ENCODE data around the gene SCT. TPM values are rescaled to one million over a fixed set of nuclear protein-coding genes. Genes with fewer than 3 reads are reported as not detected.

Gene SCT
- total and polyA plus RNA-seq, 4 donors: 0.88 to 1.4 TPM; not detected in 2

- Histone ChIP-seq H3K36me3 (ENCODE audit: control insufficient read depth, insufficient read depth, low read length) (peaks cover 56% of the 10 kb centered on the region), H3K9me3 (ENCODE audit: control insufficient read depth, insufficient read depth, low read length) (no peaks in the 10 kb centered on the region), H3K27me3 (ENCODE audit: control insufficient read depth, insufficient read depth, low read length) (peaks cover 43% of the 10 kb centered on the region), H3K4me1 (ENCODE audit: control insufficient read depth, insufficient read depth, low read length) (peaks cover 3% of the 10 kb centered on the region), H3K27ac (ENCODE audit: low read depth, low read length) (no peak within 1 kb of the TSS), H3K4me3 (ENCODE audit: low read depth, low read length) (no peak within 1 kb of the TSS)
- WGBS (ENCODE audit: insufficient coverage): 52% methylated on average over 33 of the region's 33 CpGs
- no peak for DNase-seq (ENCODE audit: low read depth in 4 of 6, low spot score in 6 of 6)
Measured at GRCh38 chr11:624705-625635, 2.0 kb downstream of the SCT start, which contains the start of gene CDHR5. CDHR5 (minus strand) TSS chr11:624955; CDS start chr11:624902, 53 bp downstream.

- 84% methylated on average over 22 of the region's 25 CpGs for WGBS (ENCODE audit: insufficient coverage)
- H3K27me3 ChIP-seq (ENCODE audit: control insufficient read depth, insufficient read depth, low read length): peaks cover 43% of the 10 kb centered on the region
Measured at GRCh38 chr11:623999-624704, 2.8 kb downstream of the SCT start.

DNA sequence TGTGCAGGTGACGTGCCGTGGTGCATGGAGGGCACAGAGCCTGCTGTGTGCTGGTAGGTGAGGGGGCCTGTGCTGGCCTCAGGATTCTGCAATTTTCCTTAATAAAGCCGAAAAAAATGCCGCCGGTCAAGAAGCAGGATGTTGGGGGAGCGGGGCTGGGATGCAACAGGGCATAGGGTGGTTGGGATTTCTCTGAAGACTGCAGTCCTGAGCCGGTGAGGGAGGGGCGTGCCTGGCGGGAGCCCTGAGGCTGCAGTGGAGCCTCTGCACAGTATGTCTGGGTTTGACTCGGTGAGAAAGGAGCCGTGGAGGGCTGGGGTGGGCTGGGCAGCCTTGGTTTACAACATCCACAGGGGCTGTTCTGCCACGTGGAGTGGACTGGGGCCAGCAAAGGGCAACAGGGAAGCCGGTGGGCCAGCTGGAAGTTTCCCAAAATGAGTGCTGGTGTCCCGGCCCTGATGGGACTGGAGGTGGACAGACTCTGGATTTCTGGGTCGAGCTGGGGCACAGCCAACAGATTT, 3.6 kb downstream of the SCT start:
- no peak for DNase-seq (ENCODE audit: low read depth in 4 of 6, low spot score in 6 of 6)
- no peak overlapping the region for H3K27ac ChIP-seq (ENCODE audit: low read depth, low read length)
- H3K36me3 ChIP-seq (ENCODE audit: control insufficient read depth, insufficient read depth, low read length): peaks cover 72% of the 10 kb centered on the region
- no peak overlapping the region for H3K4me3 ChIP-seq (ENCODE audit: low read depth, low read length)
- peaks cover 41% of the 10 kb centered on the region for H3K27me3 ChIP-seq (ENCODE audit: control insufficient read depth, insufficient read depth, low read length)
- no peaks in the 10 kb centered on the region for H3K9me3 ChIP-seq (ENCODE audit: control insufficient read depth, insufficient read depth, low read length)
- peaks cover 3% of the 10 kb centered on the region for H3K4me1 ChIP-seq (ENCODE audit: control insufficient read depth, insufficient read depth, low read length)
- 75% methylated on average over 15 of the region's 15 CpGs for WGBS (ENCODE audit: insufficient coverage)

More at GRCh38 chr11:623999-624704, 2.8 kb downstream of the SCT start:
- Histone ChIP-seq H3K4me3 (ENCODE audit: low read depth, low read length) (no peak overlapping the region), H3K27ac (ENCODE audit: low read depth, low read length) (no peak overlapping the region), H3K4me1 (ENCODE audit: control insufficient read depth, insufficient read depth, low read length) (peaks cover 3% of the 10 kb centered on the region), H3K36me3 (ENCODE audit: control insufficient read depth, insufficient read depth, low read length) (peaks cover 65% of the 10 kb centered on the region), H3K9me3 (ENCODE audit: control insufficient read depth, insufficient read depth, low read length) (no peaks in the 10 kb centered on the region)
- DNase-seq (ENCODE audit: low read depth in 4 of 6, low spot score in 6 of 6): no peak

- Histone ChIP-seq H3K36me3 (ENCODE audit: control insufficient read depth, insufficient read depth, low read length) (peaks cover 82% of the 10 kb centered on the region), H3K9me3 (ENCODE audit: control insufficient read depth, insufficient read depth, low read length) (no peaks in the 10 kb centered on the region), H3K27ac (ENCODE audit: low read depth, low read length) (no peak overlapping the region), H3K4me1 (ENCODE audit: control insufficient read depth, insufficient read depth, low read length) (peaks cover 4% of the 10 kb centered on the region), H3K4me3 (ENCODE audit: low read depth, low read length) (no peak overlapping the region), H3K27me3 (ENCODE audit: control insufficient read depth, insufficient read depth, low read length) (peaks cover 30% of the 10 kb centered on the region)
- 86% methylated on average over 20 of the region's 27 CpGs for WGBS (ENCODE audit: insufficient coverage)
- no peak for DNase-seq (ENCODE audit: low read depth in 4 of 6, low spot score in 6 of 6)
Measured at GRCh38 chr11:621838-622237, 5.1 kb downstream of the SCT start.

GRCh38 chr11:620935-621814, 5.8 kb downstream of the SCT start:
- H3K9me3 ChIP-seq (ENCODE audit: control insufficient read depth, insufficient read depth, low read length): no peaks in the 10 kb centered on the region
- WGBS (ENCODE audit: insufficient coverage): 78% methylated on average over 42 of the region's 45 CpGs
- no peak for DNase-seq (ENCODE audit: low read depth in 4 of 6, low spot score in 6 of 6)

DNA sequence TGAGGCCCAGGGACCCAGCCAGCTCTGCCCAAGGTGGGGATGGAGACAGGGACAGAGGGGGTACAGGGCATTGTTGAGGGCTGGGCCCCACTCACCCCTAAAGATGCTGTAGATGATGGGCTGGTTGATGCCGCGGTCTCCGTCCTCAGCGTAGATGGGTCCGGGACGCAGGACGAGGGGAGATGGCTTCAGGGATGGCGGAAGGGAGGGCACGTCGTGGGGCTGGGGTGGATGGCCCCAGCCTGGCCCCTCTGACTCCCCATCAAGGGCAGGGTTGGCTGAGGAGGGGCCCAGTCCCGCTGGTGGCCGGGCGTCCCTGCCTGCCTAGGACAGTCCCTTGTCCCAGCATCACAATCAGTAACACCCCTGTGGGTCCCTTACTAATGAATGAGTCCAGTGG, 6.8 kb downstream of the SCT start:
- Histone ChIP-seq H3K36me3 (ENCODE audit: control insufficient read depth, insufficient read depth, low read length) (peaks cover 87% of the 10 kb centered on the region), H3K27me3 (ENCODE audit: control insufficient read depth, insufficient read depth, low read length) (peaks cover 14% of the 10 kb centered on the region), H3K4me1 (ENCODE audit: control insufficient read depth, insufficient read depth, low read length) (peaks cover 20% of the 10 kb centered on the region), H3K9me3 (ENCODE audit: control insufficient read depth, insufficient read depth, low read length) (no peaks in the 10 kb centered on the region), H3K4me3 (ENCODE audit: low read depth, low read length) (no peak overlapping the region), H3K27ac (ENCODE audit: low read depth, low read length) (no peak overlapping the region)
- WGBS (ENCODE audit: insufficient coverage): 96% methylated on average over 10 of the region's 13 CpGs
- no peak for DNase-seq (ENCODE audit: low read depth in 4 of 6, low spot score in 6 of 6)

More at GRCh38 chr11:620935-621814, 5.8 kb downstream of the SCT start:
- H3K4me3 ChIP-seq (ENCODE audit: low read depth, low read length): no peak overlapping the region
- no peak overlapping the region for H3K27ac ChIP-seq (ENCODE audit: low read depth, low read length)
- H3K36me3 ChIP-seq (ENCODE audit: control insufficient read depth, insufficient read depth, low read length): peaks cover 88% of the 10 kb centered on the region
- peaks cover 11% of the 10 kb centered on the region for H3K4me1 ChIP-seq (ENCODE audit: control insufficient read depth, insufficient read depth, low read length)
- peaks cover 24% of the 10 kb centered on the region for H3K27me3 ChIP-seq (ENCODE audit: control insufficient read depth, insufficient read depth, low read length)

DNA sequence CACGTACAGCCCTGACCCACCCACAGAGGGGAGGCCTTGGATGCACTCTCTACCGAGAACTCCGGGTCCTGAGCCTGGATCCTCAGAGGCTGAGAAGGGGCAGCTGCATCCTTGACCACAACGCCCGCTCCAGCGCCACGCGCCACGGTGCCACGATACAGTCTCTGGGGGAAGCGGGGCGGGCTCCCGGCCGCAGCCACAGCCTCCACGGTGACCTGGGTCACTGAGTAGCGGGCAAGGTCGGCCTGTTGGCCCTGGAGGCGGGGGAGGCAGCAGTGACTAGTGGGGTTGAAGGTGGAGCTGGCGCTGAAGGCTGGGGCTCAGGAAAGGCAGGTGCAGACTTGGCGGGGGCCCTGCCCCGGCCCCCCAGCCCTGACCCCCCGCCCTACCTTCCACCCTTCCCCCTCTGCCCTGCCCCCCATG, 7.3 kb downstream of the SCT start:
- Histone ChIP-seq H3K36me3 (ENCODE audit: control insufficient read depth, insufficient read depth, low read length) (peaks cover 87% of the 10 kb centered on the region), H3K4me1 (ENCODE audit: control insufficient read depth, insufficient read depth, low read length) (peaks cover 25% of the 10 kb centered on the region), H3K4me3 (ENCODE audit: low read depth, low read length) (no peak overlapping the region), H3K9me3 (ENCODE audit: control insufficient read depth, insufficient read depth, low read length) (no peaks in the 10 kb centered on the region), H3K27ac (ENCODE audit: low read depth, low read length) (no peak overlapping the region), H3K27me3 (ENCODE audit: control insufficient read depth, insufficient read depth, low read length) (peaks cover 9% of the 10 kb centered on the region)
- DNase-seq (ENCODE audit: low read depth in 4 of 6, low spot score in 6 of 6): no peak
- WGBS (ENCODE audit: insufficient coverage): 93% methylated on average over 18 of the region's 22 CpGs

DNA sequence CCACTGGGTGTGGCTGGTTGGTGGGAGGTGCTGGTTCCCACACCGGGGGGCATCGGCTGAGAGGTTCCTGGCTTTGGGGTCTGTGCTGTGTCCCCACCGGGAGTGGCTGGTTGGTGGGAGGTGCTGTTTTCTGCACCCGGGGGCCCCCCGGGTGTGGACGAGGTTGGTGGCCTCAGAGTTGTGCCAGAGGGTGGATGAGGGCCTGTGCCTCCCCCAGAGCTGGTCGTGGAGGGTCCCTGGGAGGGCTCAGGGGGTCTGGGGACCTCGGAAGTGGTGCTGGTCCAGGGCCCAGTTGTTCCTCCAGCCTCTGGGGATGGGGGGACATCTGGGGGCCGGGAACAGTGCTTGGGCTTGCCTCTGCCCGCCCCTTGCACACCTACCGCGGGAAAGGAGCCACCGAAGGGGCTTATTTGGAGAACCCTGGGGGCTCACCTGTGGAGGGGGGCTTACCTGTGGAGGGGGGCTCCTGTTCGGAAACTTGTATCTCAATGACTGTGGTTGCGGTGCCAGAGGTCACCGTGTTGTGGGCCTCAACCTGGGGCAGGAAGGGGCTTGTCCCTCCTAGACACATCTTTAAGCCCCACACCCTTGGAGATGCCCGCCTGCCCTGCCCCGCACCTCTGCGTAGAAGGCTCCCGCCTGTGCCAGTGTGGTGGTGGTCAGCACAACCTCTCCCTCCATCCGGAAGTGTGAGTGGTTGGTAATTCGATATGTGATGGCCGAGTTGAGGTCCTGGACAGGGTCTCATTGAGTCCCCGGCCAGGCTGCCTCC, 7.9 kb downstream of the SCT start:
- DNase-seq (ENCODE audit: low read depth in 4 of 6, low spot score in 6 of 6): no peak
- Histone ChIP-seq H3K36me3 (ENCODE audit: control insufficient read depth, insufficient read depth, low read length) (peaks cover 87% of the 10 kb centered on the region), H3K4me1 (ENCODE audit: control insufficient read depth, insufficient read depth, low read length) (peaks cover 31% of the 10 kb centered on the region), H3K27me3 (ENCODE audit: control insufficient read depth, insufficient read depth, low read length) (peaks cover 3% of the 10 kb centered on the region), H3K27ac (ENCODE audit: low read depth, low read length) (no peak overlapping the region), H3K4me3 (ENCODE audit: low read depth, low read length) (no peak overlapping the region), H3K9me3 (ENCODE audit: control insufficient read depth, insufficient read depth, low read length) (no peaks in the 10 kb centered on the region)
- 93% methylated on average over 14 of the region's 24 CpGs for WGBS (ENCODE audit: insufficient coverage)
